Measurements from ENCODE around the gene SLC2A9. TPM values are rescaled to one million over a fixed set of nuclear protein-coding genes. Genes with fewer than 3 reads are reported as not detected.

The SLC2A9 gene
- 1.2 TPM in 1 of 2 replicates, not detected in the other for total RNA-seq (2014; rRNA removed; shearing (Covaris generic))

- DNase-seq (ENCODE audit: low read depth): no peak
These were observed at the start of gene SLC2A9 for GRCh38 chr4:10020871-10021652. Gene SLC2A9, minus strand, starts transcription at chr4:10021497. Its CDS starts 68 bp downstream, at chr4:10021429.

GRCh38 chr4:10069075-10069642 lies 47.9 kb upstream of the SLC2A9 start:
- no peak for DNase-seq (ENCODE audit: low read depth)

- no peak for DNase-seq (ENCODE audit: low read depth)
These were observed 45.7 kb upstream of the SLC2A9 start for GRCh38 chr4:10066670-10067651.

DNA sequence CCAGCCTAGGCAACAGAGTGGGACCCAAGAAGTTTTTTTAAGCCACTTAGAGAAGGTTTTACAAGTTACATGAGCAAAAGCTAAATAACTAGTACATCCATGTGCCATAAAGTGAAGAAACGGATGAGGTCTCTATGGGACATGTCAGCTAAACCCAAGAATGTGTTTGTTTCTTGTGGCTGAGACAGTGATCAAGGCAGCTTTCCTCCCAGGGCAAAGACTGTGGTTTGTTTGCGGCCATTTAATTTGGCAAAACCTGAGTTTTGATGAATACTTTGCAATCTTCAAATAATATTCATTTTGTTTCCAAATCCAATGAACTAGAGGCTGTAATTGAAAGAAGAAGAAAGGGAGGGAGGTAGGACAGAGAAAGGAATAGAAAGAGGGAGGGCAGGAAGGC lies 44.9 kb upstream of the SLC2A9 start:
- DNase-seq (ENCODE audit: low read depth): no peak

GRCh38 chr4:10063544-10064300 lies 42.4 kb upstream of the SLC2A9 start:
- peak; percentile 37 for DNase-seq (ENCODE audit: low read depth)

DNA sequence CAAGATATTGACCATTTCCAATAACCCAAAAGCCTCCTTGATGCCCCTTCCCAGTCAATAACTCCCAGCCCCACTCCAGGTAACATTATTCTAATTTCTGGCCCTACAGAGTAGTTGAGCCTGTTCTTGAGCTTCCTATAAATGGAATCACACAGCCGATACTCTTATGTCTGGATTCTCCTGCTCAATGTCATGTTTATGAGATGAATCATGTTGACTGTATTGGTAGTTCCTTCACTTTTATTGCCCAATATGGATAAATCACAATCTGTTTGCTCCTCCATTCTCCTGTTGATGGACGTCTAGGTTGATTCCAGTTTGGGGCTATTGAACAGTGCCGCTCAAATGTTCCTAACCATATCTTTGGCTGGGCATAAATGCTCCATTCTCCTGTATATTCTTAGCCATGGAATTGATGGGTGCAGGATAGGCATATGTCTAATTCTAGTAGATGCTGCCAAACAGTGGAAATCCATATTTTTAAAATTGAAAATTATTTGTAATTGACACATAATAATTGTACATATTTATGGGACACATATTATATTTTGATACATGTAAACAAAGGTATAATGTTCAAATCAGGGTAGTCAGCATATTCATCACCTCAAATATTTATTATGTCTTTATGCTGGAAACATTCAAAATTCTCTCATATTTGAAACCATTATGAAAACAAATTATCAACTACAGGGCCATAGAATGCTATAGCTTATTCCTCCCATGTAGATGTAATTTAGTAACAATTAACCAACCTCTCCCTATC lies 40.5 kb upstream of the SLC2A9 start:
- DNase-seq (ENCODE audit: low read depth): no peak

- no peak for DNase-seq (ENCODE audit: low read depth)
These were observed 37.1 kb upstream of the SLC2A9 start for GRCh38 chr4:10058371-10058770.

DNA sequence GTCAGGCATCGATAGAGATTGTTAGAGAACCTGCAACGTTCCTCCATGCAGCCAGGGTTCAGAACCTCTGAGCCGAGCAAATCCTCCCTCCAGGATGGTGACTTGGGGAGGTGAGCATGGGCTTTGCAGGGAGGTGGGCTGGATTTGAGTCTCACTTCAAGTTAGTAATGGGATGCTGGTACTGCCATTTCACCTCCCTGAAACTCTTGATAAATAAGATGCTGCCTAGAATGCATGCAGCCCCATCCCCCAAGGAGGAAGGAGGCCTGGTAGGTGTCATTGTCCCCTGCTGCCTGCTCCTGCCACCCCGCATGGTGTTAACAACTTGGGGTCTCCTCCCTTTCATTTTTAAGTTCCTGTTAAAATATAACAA lies 35.7 kb upstream of the SLC2A9 start:
- no peak for DNase-seq (ENCODE audit: low read depth)

- DNase-seq (ENCODE audit: low read depth): no peak
These were observed 35.2 kb upstream of the SLC2A9 start for GRCh38 chr4:10056334-10057022.

GRCh38 chr4:10055871-10056270 lies 34.6 kb upstream of the SLC2A9 start:
- DNase-seq (ENCODE audit: low read depth): no peak

DNA sequence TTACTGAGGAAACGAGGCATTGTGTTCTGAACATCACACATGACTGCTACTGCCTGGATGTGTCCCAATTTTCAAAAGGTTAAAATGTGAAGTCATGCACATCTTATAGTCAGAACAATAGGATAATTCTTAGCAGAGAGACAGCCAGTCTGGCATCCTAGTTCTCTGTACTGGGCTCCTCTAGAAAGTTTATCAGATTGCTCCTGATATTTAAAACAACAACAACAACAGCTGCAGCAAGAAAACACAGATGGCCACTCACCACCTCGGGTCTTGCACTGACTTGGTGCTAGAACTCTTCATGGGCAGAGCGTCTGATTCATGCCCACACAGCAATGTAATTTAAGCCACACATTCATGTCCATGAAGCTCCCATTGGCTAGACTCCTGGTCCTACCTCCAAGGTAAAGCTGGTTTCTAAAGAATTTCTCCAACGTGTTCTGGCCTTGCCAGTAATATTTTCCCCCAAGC lies 33.3 kb upstream of the SLC2A9 start:
- DNase-seq (ENCODE audit: low read depth): no peak

GRCh38 chr4:10053635-10054453 lies 32.5 kb upstream of the SLC2A9 start:
- DNase-seq (ENCODE audit: low read depth): no peak

- no peak for DNase-seq (ENCODE audit: low read depth)
These were observed 30.3 kb upstream of the SLC2A9 start for GRCh38 chr4:10051517-10052135.

DNA sequence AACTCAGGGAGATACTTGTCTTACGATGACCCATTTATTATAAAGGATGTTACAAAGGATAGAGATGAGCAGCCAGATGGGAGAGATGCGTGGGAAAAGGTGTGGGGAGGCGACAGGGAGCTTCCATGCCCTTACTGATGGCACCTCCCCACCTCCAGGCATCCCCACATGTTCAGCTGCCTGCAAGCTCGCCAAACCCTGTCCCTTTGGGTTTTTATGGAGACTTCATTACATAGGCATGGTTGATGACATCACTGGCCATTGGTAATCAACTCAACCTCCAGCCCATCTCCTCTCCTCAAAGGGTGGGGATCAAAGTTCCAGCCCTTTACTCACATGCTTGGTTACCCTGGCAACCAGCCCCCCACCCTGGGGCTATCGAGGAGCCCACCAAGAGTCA lies 29.4 kb upstream of the SLC2A9 start:
- DNase-seq (ENCODE audit: low read depth): no peak

DNA sequence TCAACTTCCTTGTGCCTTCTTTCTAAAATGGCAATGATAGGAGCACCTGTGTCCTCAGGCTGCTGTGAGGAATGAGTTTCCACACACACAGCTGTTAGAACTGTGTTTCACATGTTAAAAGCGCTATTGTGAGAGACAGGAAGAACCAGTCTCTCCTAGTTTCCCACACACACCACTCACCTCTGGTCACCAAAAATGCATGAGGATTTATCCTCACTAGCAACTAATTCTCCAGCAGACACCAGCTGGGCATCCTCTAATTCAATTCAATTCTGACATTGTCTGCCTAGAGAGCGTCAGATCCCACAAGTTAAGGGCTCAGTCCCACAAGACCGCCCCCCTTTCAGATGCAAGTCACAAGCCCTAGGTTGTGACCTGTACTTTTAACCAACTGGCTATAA lies 29.0 kb upstream of the SLC2A9 start:
- DNase-seq (ENCODE audit: low read depth): no peak

- no peak for DNase-seq (ENCODE audit: low read depth)
These were observed 27.8 kb upstream of the SLC2A9 start for GRCh38 chr4:10048941-10049697.

DNA sequence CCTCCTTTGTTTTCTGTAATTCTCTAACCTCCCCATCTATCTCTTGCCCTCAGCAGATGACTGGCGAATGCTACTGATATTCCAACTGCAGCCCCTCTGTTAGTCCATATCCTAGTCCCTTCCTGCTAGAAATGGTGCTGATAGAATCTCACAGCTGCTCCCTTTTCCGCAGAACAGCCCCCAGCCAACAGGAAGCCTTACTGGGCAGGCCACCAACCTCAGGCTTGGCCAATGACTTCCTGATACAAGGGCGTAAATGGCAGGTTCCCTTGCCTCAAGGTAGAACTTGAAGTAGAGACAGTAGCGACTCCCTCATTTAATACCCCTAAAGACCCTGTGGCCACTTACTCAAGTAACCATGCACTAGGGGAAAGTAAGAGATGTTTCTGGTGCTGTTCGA lies 26.7 kb upstream of the SLC2A9 start:
- DNase-seq (ENCODE audit: low read depth): no peak

DNA sequence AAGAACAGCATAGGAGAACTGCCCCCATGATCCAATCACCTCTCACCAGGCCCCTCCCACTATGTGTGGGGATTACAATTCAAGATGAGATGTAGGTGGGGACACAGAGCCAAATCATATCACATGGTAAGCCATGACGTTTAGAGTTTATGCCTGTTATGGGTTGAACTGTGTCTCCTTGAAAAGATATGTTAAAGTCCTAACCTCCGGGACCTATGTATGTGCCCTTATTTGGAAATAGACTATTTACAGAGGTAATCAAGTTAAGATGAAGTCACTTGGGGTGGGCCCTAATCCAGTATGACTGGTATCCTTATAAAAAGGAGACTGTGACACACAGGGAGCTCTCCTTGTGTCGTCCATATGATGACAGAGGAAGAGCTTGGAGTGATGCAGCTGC lies 25.2 kb upstream of the SLC2A9 start:
- no peak for DNase-seq (ENCODE audit: low read depth)
